GM23338 (cell line): Measurements from ENCODE around the gene ZNF451. TPM values are rescaled to one million over a fixed set of nuclear protein-coding genes. Genes with fewer than 3 reads are reported as not detected.

ENCODE experiments used
- ATAC-seq: fragments of 200-7000 bp; cut with Tn5 transposase; 3 replicates; pipeline ENCODE4 v1.9.1; 2020
- DNase-seq: peaks from one replicate; pipeline ENCODE4 v3.0.0-alpha.2; 2015; ENCODE audit warnings: low spot score
- H2AFZ ChIP-seq: fragments of 200-600 bp; sonication (generic); 2 replicates; pipeline ENCODE4 v1.8.0; 2016; ENCODE audit warnings: antibody characterized with exemption, mild to moderate bottlenecking, moderate library complexity
- H3F3A ChIP-seq: fragments of 200-600 bp; sonication (generic); replicated peaks from 2 replicates; pipeline ENCODE4 v1.8.0; 2017; ENCODE audit warnings: antibody characterized with exemption, mixed run types, low read depth
- H3K27ac ChIP-seq: fragments of 200-600 bp; sonication (generic); 2 replicates; pipeline ENCODE4 v1.6.1; 2016; ENCODE audit warnings: low read depth
- H3K27me3 ChIP-seq: fragments of 200-600 bp; sonication (generic); 2 replicates; pipeline ENCODE4 v1.8.0; 2016; ENCODE audit warnings: mild to moderate bottlenecking, mixed run types, moderate library complexity; ENCODE audit not compliant: insufficient read depth
- H3K36me3 ChIP-seq: fragments of 200-600 bp; sonication (generic); 2 replicates; pipeline ENCODE4 v1.8.0; 2016; ENCODE audit warnings: mild to moderate bottlenecking; ENCODE audit not compliant: insufficient read depth
- H3K4me1 ChIP-seq: fragments of 200-600 bp; sonication (generic); 2 replicates; pipeline ENCODE4 v1.8.0; 2016; ENCODE audit warnings: mild to moderate bottlenecking, moderate library complexity; ENCODE audit not compliant: insufficient read depth
- H3K4me2 ChIP-seq: fragments of 200-600 bp; sonication (generic); 2 replicates; pipeline ENCODE4 v1.7.1; 2017; ENCODE audit warnings: mixed run types
- H3K4me3 ChIP-seq: fragments of 200-600 bp; sonication (generic); 2 replicates; pipeline ENCODE4 v1.6.1; 2016; ENCODE audit warnings: mixed run types
- H3K79me2 ChIP-seq: fragments of 200-600 bp; sonication (generic); replicated peaks from 2 replicates; pipeline ENCODE4 v1.8.0; 2017; ENCODE audit warnings: mild to moderate bottlenecking; ENCODE audit not compliant: insufficient read depth
- H3K9me2 ChIP-seq: fragments of 200-600 bp; sonication (generic); 2 replicates; pipeline ENCODE4 v1.8.0; 2017; ENCODE audit not compliant: insufficient read depth
- H4K20me1 ChIP-seq: fragments of 200-600 bp; sonication (generic); replicated peaks from 2 replicates; pipeline ENCODE4 v1.8.0; 2017; ENCODE audit warnings: mild to moderate bottlenecking; ENCODE audit not compliant: insufficient read depth
- H3K27ac Mint-ChIP-seq: 2 replicates; pipeline ENCODE4 v1.8.0; 2020; ENCODE audit warnings: inconsistent platforms, mild to moderate bottlenecking, moderate library complexity, mixed read lengths
- H3K27me3 Mint-ChIP-seq: 3 replicates; pipeline ENCODE4 v1.8.0; 2022; ENCODE audit warnings: low read depth, mild to moderate bottlenecking, moderate library complexity, mixed read lengths, inconsistent platforms; ENCODE audit not compliant: insufficient read depth, poor library complexity
- H3K36me3 Mint-ChIP-seq: 3 replicates; pipeline ENCODE4 v1.8.0; 2021; ENCODE audit warnings: low read depth, mild to moderate bottlenecking, inconsistent platforms, moderate library complexity, mixed read lengths
- H3K4me1 Mint-ChIP-seq: 3 replicates; pipeline ENCODE4 v1.8.0; 2020; ENCODE audit warnings: mild to moderate bottlenecking, inconsistent platforms, mixed read lengths
- H3K4me3 Mint-ChIP-seq: 3 replicates; pipeline ENCODE4 v1.8.0; 2021; ENCODE audit warnings: moderate library complexity, mild to moderate bottlenecking, inconsistent platforms, mixed read lengths
- H3K9me3 Mint-ChIP-seq: 3 replicates; pipeline ENCODE4 v1.8.0; 2020; ENCODE audit warnings: moderate library complexity, mild to moderate bottlenecking, inconsistent platforms, mixed read lengths
- CREB1 ChIP-seq: fragments of 250-450 bp; sonication (Bioruptor Pico); IDR thresholded peaks from 2 replicates; pipeline ENCODE4 v1.5.0; 2020; ENCODE audit warnings: low read depth, mild to moderate bottlenecking, moderate library complexity
- CTCF ChIP-seq, 2 experiments: fragments of 200-600 bp in 1 of 2; sonication (generic) in 1 of 2; conservative IDR thresholded peaks; 2 replicates each; pipeline versions ENCODE4 v1.5.1 to v1.6.1; 2016 to 2017; ENCODE audit warnings: antibody characterized with exemption in 2 of 2, low read depth in 2 of 2, mild to moderate bottlenecking in 2 of 2, moderate library complexity in 1 of 2
- EZH2 ChIP-seq: fragments of 200-600 bp; sonication (generic); IDR thresholded peaks from one replicate; pipeline ENCODE4 v1.8.0; 2017; ENCODE audit warnings: antibody characterized with exemption, mild to moderate bottlenecking, low read depth; ENCODE audit not compliant: unreplicated experiment
- EZH2phosphoT487 ChIP-seq: fragments of 200-600 bp; sonication (generic); IDR thresholded peaks from one replicate; pipeline ENCODE4 v1.8.1; 2018; ENCODE audit warnings: antibody characterized with exemption; ENCODE audit not compliant: unreplicated experiment
- JUNB ChIP-seq: IDR thresholded peaks from one replicate; pipeline ENCODE4 v1.6.1; 2016; ENCODE audit warnings: antibody characterized with exemption; ENCODE audit not compliant: unreplicated experiment
- NANOG ChIP-seq: IDR thresholded peaks from 2 replicates; pipeline ENCODE4 v1.6.1; 2016; ENCODE audit warnings: antibody characterized with exemption, borderline replicate concordance
- POLR2AphosphoS5 ChIP-seq: IDR thresholded peaks from 2 replicates; pipeline ENCODE4 v1.6.1; 2016; ENCODE audit warnings: antibody characterized with exemption, low read depth
- REST ChIP-seq: IDR thresholded peaks from one replicate; pipeline ENCODE4 v1.6.1; 2018; ENCODE audit warnings: antibody characterized with exemption; ENCODE audit not compliant: unreplicated experiment
- STAT1 ChIP-seq: IDR thresholded peaks from one replicate; pipeline ENCODE4 v1.6.1; 2016; ENCODE audit warnings: antibody characterized with exemption; ENCODE audit not compliant: unreplicated experiment
- ZNF114 ChIP-seq: fragments of 250-450 bp; sonication (Bioruptor Pico); IDR thresholded peaks from 2 replicates; pipeline ENCODE4 v1.5.0; 2020; ENCODE audit warnings: mild to moderate bottlenecking, moderate library complexity
- ZNF331 ChIP-seq: fragments of 250-450 bp; sonication (Bioruptor Pico); IDR thresholded peaks from 2 replicates; pipeline ENCODE4 v1.5.0; 2020; ENCODE audit warnings: low read depth, mild to moderate bottlenecking, moderate library complexity
- polyA plus RNA-seq: library from polyadenylated mRNA; unstranded; fragments of >200 nt; fragmentation: Nextera tagmentation; extraction: Ambion mirVana; gene quantifications from 2 replicates; pipeline ENCODE4 v1.2.1, GENCODE V29; 2016
- total RNA-seq: library from RNA; depleted of rRNA; stranded (reverse); fragments of >200 nt; shearing (Covaris generic); gene quantifications from 2 replicates; pipeline ENCODE4 v1.2.3, GENCODE V29; 2014
- TF ChIP-seq, protein P1 (sequence below): fragments of 250-450 bp; sonication (Bioruptor Pico); IDR thresholded peaks from 2 replicates; pipeline ENCODE4 v1.5.0; 2020; ENCODE audit warnings: mild to moderate bottlenecking, moderate library complexity

Gene ZNF451
- total and polyA plus RNA-seq, 2 experiments from 2014 or later = 44.8 to 54.1 TPM

GRCh38 chr6:57117796-57118195, 27.8 kb downstream of the ZNF451 start:
- Histone ChIP-seq H3K9me2 (no peaks in the 10 kb centered on the region), H4K20me1 (0 out of 2 replicates have a peak, but pooled peaks cover 2% of the 10 kb centered on the region), H3K27me3 (no peaks in the 10 kb centered on the region), H3K4me1 (no peaks in the 10 kb centered on the region), H3K4me3 (no peak overlapping the region), H3F3A (no peaks in the 10 kb centered on the region), H3K36me3 (no peaks in the 10 kb centered on the region), H3K79me2 (peaks cover 37% of the 10 kb centered on the region), H3K27ac (no peak overlapping the region), H2AFZ (no peak overlapping the region), H3K4me2 (no peak overlapping the region)
- peaks cover 14% of the 10 kb centered on the region for H3K36me3 Mint-ChIP-seq
- peak overlapping the region; percentile 86 for H3K27ac Mint-ChIP-seq
- ATAC-seq = no peak
- H3K9me3 Mint-ChIP-seq = no peaks in the 10 kb centered on the region
- TF ChIP-seq CREB1 (CRISPR knock-in tag) (no peak), REST (no peak), CTCF (conservative IDR thresholded peaks at IDR 0.05; ENCODE audit: low read depth in 2 of 2) (no peak), STAT1 (no peak), EZH2 (no peak), POLR2AphosphoS5 (no peak), ZNF114 (CRISPR knock-in tag) (no peak), EZH2phosphoT487 (no peak), ZNF331 (CRISPR knock-in tag) (no peak), NANOG (no peak), JUNB (no peak)
- TF ChIP-seq, protein P1, sequence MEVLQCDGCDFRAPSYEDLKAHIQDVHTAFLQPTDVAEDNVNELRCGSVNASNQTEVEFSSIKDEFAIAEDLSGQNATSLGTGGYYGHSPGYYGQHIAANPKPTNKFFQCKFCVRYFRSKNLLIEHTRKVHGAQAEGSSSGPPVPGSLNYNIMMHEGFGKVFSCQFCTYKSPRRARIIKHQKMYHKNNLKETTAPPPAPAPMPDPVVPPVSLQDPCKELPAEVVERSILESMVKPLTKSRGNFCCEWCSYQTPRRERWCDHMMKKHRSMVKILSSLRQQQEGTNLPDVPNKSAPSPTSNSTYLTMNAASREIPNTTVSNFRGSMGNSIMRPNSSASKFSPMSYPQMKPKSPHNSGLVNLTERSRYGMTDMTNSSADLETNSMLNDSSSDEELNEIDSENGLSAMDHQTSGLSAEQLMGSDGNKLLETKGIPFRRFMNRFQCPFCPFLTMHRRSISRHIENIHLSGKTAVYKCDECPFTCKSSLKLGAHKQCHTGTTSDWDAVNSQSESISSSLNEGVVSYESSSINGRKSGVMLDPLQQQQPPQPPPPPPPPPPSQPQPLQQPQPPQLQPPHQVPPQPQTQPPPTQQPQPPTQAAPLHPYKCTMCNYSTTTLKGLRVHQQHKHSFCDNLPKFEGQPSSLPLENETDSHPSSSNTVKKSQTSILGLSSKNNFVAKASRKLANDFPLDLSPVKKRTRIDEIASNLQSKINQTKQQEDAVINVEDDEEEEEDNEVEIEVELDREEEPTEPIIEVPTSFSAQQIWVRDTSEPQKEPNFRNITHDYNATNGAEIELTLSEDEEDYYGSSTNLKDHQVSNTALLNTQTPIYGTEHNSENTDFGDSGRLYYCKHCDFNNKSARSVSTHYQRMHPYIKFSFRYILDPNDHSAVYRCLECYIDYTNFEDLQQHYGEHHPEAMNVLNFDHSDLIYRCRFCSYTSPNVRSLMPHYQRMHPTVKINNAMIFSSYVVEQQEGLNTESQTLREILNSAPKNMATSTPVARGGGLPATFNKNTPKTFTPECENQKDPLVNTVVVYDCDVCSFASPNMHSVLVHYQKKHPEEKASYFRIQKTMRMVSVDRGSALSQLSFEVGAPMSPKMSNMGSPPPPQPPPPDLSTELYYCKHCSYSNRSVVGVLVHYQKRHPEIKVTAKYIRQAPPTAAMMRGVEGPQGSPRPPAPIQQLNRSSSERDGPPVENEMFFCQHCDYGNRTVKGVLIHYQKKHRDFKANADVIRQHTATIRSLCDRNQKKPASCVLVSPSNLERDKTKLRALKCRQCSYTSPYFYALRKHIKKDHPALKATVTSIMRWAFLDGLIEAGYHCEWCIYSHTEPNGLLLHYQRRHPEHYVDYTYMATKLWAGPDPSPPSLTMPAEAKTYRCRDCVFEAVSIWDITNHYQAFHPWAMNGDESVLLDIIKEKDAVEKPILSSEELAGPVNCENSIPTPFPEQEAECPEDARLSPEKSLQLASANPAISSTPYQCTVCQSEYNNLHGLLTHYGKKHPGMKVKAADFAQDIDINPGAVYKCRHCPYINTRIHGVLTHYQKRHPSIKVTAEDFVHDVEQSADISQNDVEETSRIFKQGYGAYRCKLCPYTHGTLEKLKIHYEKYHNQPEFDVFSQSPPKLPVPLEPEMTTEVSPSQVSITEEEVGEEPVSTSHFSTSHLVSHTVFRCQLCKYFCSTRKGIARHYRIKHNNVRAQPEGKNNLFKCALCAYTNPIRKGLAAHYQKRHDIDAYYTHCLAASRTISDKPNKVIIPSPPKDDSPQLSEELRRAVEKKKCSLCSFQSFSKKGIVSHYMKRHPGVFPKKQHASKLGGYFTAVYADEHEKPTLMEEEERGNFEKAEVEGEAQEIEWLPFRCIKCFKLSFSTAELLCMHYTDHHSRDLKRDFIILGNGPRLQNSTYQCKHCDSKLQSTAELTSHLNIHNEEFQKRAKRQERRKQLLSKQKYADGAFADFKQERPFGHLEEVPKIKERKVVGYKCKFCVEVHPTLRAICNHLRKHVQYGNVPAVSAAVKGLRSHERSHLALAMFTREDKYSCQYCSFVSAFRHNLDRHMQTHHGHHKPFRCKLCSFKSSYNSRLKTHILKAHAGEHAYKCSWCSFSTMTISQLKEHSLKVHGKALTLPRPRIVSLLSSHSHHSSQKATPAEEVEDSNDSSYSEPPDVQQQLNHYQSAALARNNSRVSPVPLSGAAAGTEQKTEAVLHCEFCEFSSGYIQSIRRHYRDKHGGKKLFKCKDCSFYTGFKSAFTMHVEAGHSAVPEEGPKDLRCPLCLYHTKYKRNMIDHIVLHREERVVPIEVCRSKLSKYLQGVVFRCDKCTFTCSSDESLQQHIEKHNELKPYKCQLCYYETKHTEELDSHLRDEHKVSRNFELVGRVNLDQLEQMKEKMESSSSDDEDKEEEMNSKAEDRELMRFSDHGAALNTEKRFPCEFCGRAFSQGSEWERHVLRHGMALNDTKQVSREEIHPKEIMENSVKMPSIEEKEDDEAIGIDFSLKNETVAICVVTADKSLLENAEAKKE = no peak
- no peak overlapping the region for H3K4me3 Mint-ChIP-seq
- no peaks in the 10 kb centered on the region for H3K27me3 Mint-ChIP-seq
- peaks cover 11% of the 10 kb centered on the region; the same call in 2 of the 3 replicates for H3K4me1 Mint-ChIP-seq
- no peak for DNase-seq
